ENCODE results near the gene CC2D2A.

GRCh38 chr4:15536552-15537499 is 67.1 kb downstream of the CC2D2A start:
- TF ChIP-seq SRF (IDR thresholded peaks at IDR 0.05; ENCODE audit: low read depth, low read length) (no peak), THRA (CRISPR knock-in tag; IDR thresholded peaks at IDR 0.05; ENCODE audit: borderline replicate concordance) (no peak), MAFF (IDR thresholded peaks at IDR 0.05; ENCODE audit: low read depth, low read length) (no peak)
